HepG2 (cell line): ENCODE measurements around the gene SYT14. TPM values are rescaled to one million over a fixed set of nuclear protein-coding genes. Genes with fewer than 3 reads are reported as not detected.

ENCODE experiments used
- ATAC-seq: fragments of 200-7000 bp; cut with Tn5 transposase; 3 replicates; pipeline ENCODE4 v1.9.1; 2020; ENCODE audit warnings: mild to moderate bottlenecking, moderate library complexity
- BruUV-seq: library from RNA; stranded (reverse); fragments of 400-500 nt; replicated peaks from 2 replicates; lab custom pipeline; 2021; lab: Mats Ljungman, UMichigan
- CTCF ChIA-PET: fragments of 300-600 bp; formaldehyde crosslinking; extraction: SDS; loops from one replicate; lab custom pipeline; 2021; ENCODE audit warnings: low total read pairs, inconsistent platforms, low intra/inter-chr PET ratio; lab: Yijun Ruan, JAX
- POLR2A ChIA-PET: fragments of 350-600 bp; sonication (Branson Sonifier 250); formaldehyde crosslinking; loops from one replicate; lab custom pipeline; 2020; ENCODE audit warnings: antibody characterized with exemption, inconsistent platforms; lab: Yijun Ruan, JAX
- DNase-seq: peaks from one replicate; pipeline ENCODE4 v3.0.0-alpha.2; 2015; ENCODE audit warnings: low spot score
- FAIRE-seq: peaks from 3 replicates; lab custom pipeline; 2011; peaks lifted over from hg19 to GRCh38; lab: Jason Lieb, UNC
- H2AFZ ChIP-seq: one replicate; pipeline ENCODE4 v1.6.1; 2011; ENCODE audit warnings: low read length, inconsistent platforms
- H3K27ac ChIP-seq: fragments of 300-600 bp; 3 replicates; pipeline ENCODE4 v1.8.0; 2011; ENCODE audit warnings: mixed run types, mild to moderate bottlenecking, mixed read lengths, low read length, inconsistent platforms; ENCODE audit not compliant: insufficient read depth; ENCODE audit errors: extremely low read length
- H3K27me3 ChIP-seq, 2 experiments: fragments of 200-600 bp in 1 of 2; 2 replicates in 1 of 2; 3 replicates in 1 of 2; pipeline versions ENCODE4 v1.6.0 to v1.8.0; 2011; ENCODE audit warnings: low read length in 2 of 2, mild to moderate bottlenecking in 2 of 2, moderate library complexity in 2 of 2, inconsistent platforms in 1 of 2; ENCODE audit not compliant: insufficient read depth in 2 of 2, control insufficient read depth in 1 of 2
- H3K36me3 ChIP-seq, 2 experiments: fragments of 200-600 bp in 1 of 2; replicated peaks in 1 of 2; 2 replicates in 1 of 2; 3 replicates in 1 of 2; pipeline versions ENCODE4 v1.5.1 to v1.8.0; 2011; ENCODE audit warnings: low read length in 2 of 2, inconsistent platforms in 1 of 2; ENCODE audit not compliant: insufficient read depth in 2 of 2, control insufficient read depth in 1 of 2
- H3K4me1 ChIP-seq: 2 replicates; pipeline ENCODE4 v1.5.1; 2012; ENCODE audit warnings: low read length, inconsistent platforms; ENCODE audit not compliant: insufficient read depth
- H3K4me2 ChIP-seq: 2 replicates; pipeline ENCODE4 v1.6.0; 2011; ENCODE audit warnings: low read depth, low read length, inconsistent platforms
- H3K4me3 ChIP-seq, 3 experiments: fragments of 200-600 bp in 1 of 3; sonication (generic), shearing (Covaris generic) in 1 of 3; replicated peaks in 1 of 3; 2 replicates each; pipeline ENCODE4 v1.5.1; 2011 to 2016; ENCODE audit warnings: low read length in 3 of 3, inconsistent platforms in 2 of 3, low read depth in 2 of 3, mild to moderate bottlenecking in 2 of 3, control low read depth in 1 of 3, mixed read lengths in 1 of 3; ENCODE audit not compliant: insufficient read depth in 1 of 3
- H3K79me2 ChIP-seq: one replicate; pipeline ENCODE4 v1.6.1; 2011; ENCODE audit warnings: low read length, inconsistent platforms; ENCODE audit not compliant: insufficient read depth
- H3K9ac ChIP-seq: 2 replicates; pipeline ENCODE4 v1.6.0; 2011; ENCODE audit warnings: mild to moderate bottlenecking, low read depth, low read length, inconsistent platforms; ENCODE audit not compliant: insufficient read depth
- H3K9me3 ChIP-seq: 2 replicates; pipeline ENCODE4 v1.5.1; 2012; ENCODE audit warnings: mild to moderate bottlenecking, low read length
- H4K20me1 ChIP-seq: 2 replicates; pipeline ENCODE4 v1.6.0; 2011; ENCODE audit warnings: inconsistent platforms, mild to moderate bottlenecking, low read length, moderate library complexity; ENCODE audit not compliant: insufficient read depth
- AGO1 ChIP-seq: fragments of 200-400 bp; formaldehyde crosslinking; IDR thresholded peaks from 2 replicates; pipeline ENCODE4 v1.6.1; 2017; ENCODE audit warnings: mild to moderate bottlenecking, low read depth, low read length, moderate library complexity; ENCODE audit not compliant: poor library complexity, severe bottlenecking
- FOXJ3 ChIP-seq: sonication (generic); formaldehyde crosslinking; IDR thresholded peaks from 2 replicates; pipeline ENCODE4 v1.4.0; 2020; ENCODE audit warnings: missing genetic modification reagents, mild to moderate bottlenecking, borderline replicate concordance
- IRX3 ChIP-seq: sonication (generic); formaldehyde crosslinking; IDR thresholded peaks from 2 replicates; pipeline ENCODE4 v1.8.1; 2023; ENCODE audit warnings: mild to moderate bottlenecking, low read depth, missing genetic modification reagents, borderline replicate concordance
- MLXIP ChIP-seq: sonication (generic); formaldehyde crosslinking; IDR thresholded peaks from 2 replicates; pipeline ENCODE4 v1.9.0; 2021; ENCODE audit warnings: missing genetic modification reagents, borderline replicate concordance
- MZF1 ChIP-seq: sonication (generic); formaldehyde crosslinking; IDR thresholded peaks from 2 replicates; pipeline ENCODE4 v1.8.1; 2023; ENCODE audit warnings: mild to moderate bottlenecking, missing genetic modification reagents, borderline replicate concordance
- RFX5 ChIP-seq: IDR thresholded peaks from 2 replicates; pipeline ENCODE4 v1.6.1; 2011; ENCODE audit warnings: low read depth, low read length, improper control_type of control experiment
- SIN3B ChIP-seq: fragments of 150-350 bp; IDR thresholded peaks from 2 replicates; pipeline ENCODE4 v1.6.1; 2014; ENCODE audit warnings: low read length
- TOE1 ChIP-seq: sonication (generic); formaldehyde crosslinking; IDR thresholded peaks from 2 replicates; pipeline ENCODE4 v1.4.0; 2020; ENCODE audit warnings: mild to moderate bottlenecking, missing genetic modification reagents
- YEATS2 ChIP-seq: sonication (generic); formaldehyde crosslinking; IDR thresholded peaks from 2 replicates; pipeline ENCODE4 v1.4.0; 2020; ENCODE audit warnings: missing genetic modification reagents, borderline replicate concordance
- ZNF317 ChIP-seq: sonication (generic); formaldehyde crosslinking; IDR thresholded peaks from 2 replicates; pipeline ENCODE4 v1.5.0; 2020; ENCODE audit warnings: mild to moderate bottlenecking, missing genetic modification reagents
- ZNF34 ChIP-seq: sonication (generic); formaldehyde crosslinking; IDR thresholded peaks from 2 replicates; pipeline ENCODE4 v1.4.0; 2020; ENCODE audit warnings: mild to moderate bottlenecking, missing genetic modification reagents, borderline replicate concordance
- ZNF430 ChIP-seq: sonication (generic); formaldehyde crosslinking; IDR thresholded peaks from 2 replicates; pipeline ENCODE4 v1.9.0; 2021; ENCODE audit warnings: mild to moderate bottlenecking, missing genetic modification reagents
- ZNF451 ChIP-seq: sonication (generic); formaldehyde crosslinking; IDR thresholded peaks from 2 replicates; pipeline ENCODE4 v1.5.0; 2020; ENCODE audit warnings: mild to moderate bottlenecking, missing genetic modification reagents
- ZNF605 ChIP-seq: sonication (generic); formaldehyde crosslinking; IDR thresholded peaks from 2 replicates; pipeline ENCODE4 v1.8.0; 2022; ENCODE audit warnings: mild to moderate bottlenecking, missing genetic modification reagents
- ZNF616 ChIP-seq: sonication (generic); formaldehyde crosslinking; IDR thresholded peaks from 2 replicates; pipeline ENCODE4 v1.5.0; 2020; ENCODE audit warnings: low read depth, mild to moderate bottlenecking, missing genetic modification reagents
- ZNF839 ChIP-seq: sonication (generic); formaldehyde crosslinking; IDR thresholded peaks from 2 replicates; pipeline ENCODE4 v1.4.0; 2020; ENCODE audit warnings: missing genetic modification reagents, mild to moderate bottlenecking, borderline replicate concordance
- WGBS: methylation state at CpG from one replicate; pipeline ENCODE4 v1.1.6; 2017; ENCODE audit warnings: low lambda C conversion rate; 5-methylcytosine and 5-hydroxymethylcytosine counted together
- in situ Hi-C: cut with HindIII; loops from 2 replicates; pipeline ENCODE4 v1.10.0; 2017; ENCODE audit warnings: low pct_unique_long_range_greater_than_20kb; ENCODE audit not compliant: extremely low pct_ligation_motif_present
- intact Hi-C: fragments of 100-400 bp; cut with micrococcal nuclease; formaldehyde crosslinking; loops from one replicate; pipeline ENCODE4 v1.10.0; 2022; ENCODE audit not compliant: unreplicated experiment
- polyA plus RNA-seq, 8 experiments: library from polyadenylated mRNA; depleted of rRNA in 3 of 8; stranded (reverse) in 7 of 8; unstranded in 1 of 8; fragments of >200 nt; fragmentation: Illumina TruSeq in 4 of 8; extraction: Trizol in 4 of 8; gene quantifications; 2 replicates each; pipeline versions ENCODE4 v1.2.1 to v1.2.3, GENCODE V29; 2011 to 2016; ENCODE audit warnings: low read depth in 4 of 8, missing spikeins in 1 of 8, mixed read lengths in 1 of 8; ENCODE audit not compliant: insufficient read depth in 1 of 8
- total RNA-seq, 5 experiments: library from RNA; depleted of rRNA; stranded (reverse); fragments of >200 nt; fragmentation: Illumina TruSeq; extraction: Trizol; gene quantifications; 2 replicates each; pipeline ENCODE4 v1.2.3, GENCODE V29; 2016; ENCODE audit warnings: low read depth in 1 of 5

Gene SYT14
- total and polyA plus RNA-seq, 2 of the 13 experiments (the other 11 are each of a cell fraction or from before 2014, with no cell fraction given) = not detected

- no peak for TF ChIP-seq RFX5
- TF ChIP-seq ZNF605 (CRISPR knock-in tag) = no peak
- no peak for TF ChIP-seq AGO1
- TF ChIP-seq MZF1 (CRISPR knock-in tag) = no peak
- no peak for TF ChIP-seq ZNF317 (CRISPR knock-in tag)
- no peak for TF ChIP-seq ZNF839 (CRISPR knock-in tag)
Measured at GRCh38 chr1:209956116-209956515, 18.1 kb downstream of the SYT14 start (continued).

- BruUV-seq = no TSS peak
- Histone ChIP-seq H3K4me1 (no peaks in the 10 kb centered on the region), H3K27ac (no peak overlapping the region), H3K27me3 (no peaks in the 10 kb centered on the region), H3K4me3 (no peak overlapping the region), H2AFZ (no peak overlapping the region), H3K36me3 (no peaks in the 10 kb centered on the region), H3K9me3 (no peaks in the 10 kb centered on the region), H3K4me2 (no peak overlapping the region), H4K20me1 (no peaks in the 10 kb centered on the region), H3K79me2 (no peaks in the 10 kb centered on the region), H3K9ac (no peak overlapping the region)
- 3% methylated on average over 2 of the region's 2 CpGs for WGBS
- ChIA-PET CTCF (no interaction called here), POLR2A (no interaction called here)
- intact Hi-C loops = no loop called here
- in situ Hi-C loops = no loop called here
- FAIRE-seq (no peak), ATAC-seq (no peak), DNase-seq (no peak)
- no peak for TF ChIP-seq YEATS2 (CRISPR knock-in tag)
- TF ChIP-seq IRX3 = no peak
- no peak for TF ChIP-seq SIN3B
- no peak for TF ChIP-seq ZNF430 (CRISPR knock-in tag)
- TF ChIP-seq TOE1 = no peak
- no peak for TF ChIP-seq AGO1
- TF ChIP-seq FOXJ3 (CRISPR knock-in tag) = no peak
- no peak for TF ChIP-seq ZNF451 (CRISPR knock-in tag)
- TF ChIP-seq ZNF34 (CRISPR knock-in tag) = no peak
- no peak for TF ChIP-seq MLXIP (CRISPR knock-in tag)
- TF ChIP-seq ZNF616 (CRISPR knock-in tag) = no peak
Measured at GRCh38 chr1:209959623-209960022, 21.6 kb downstream of the SYT14 start.
